ENCODE data around the gene FNTB. TPM values are rescaled to one million over a fixed set of nuclear protein-coding genes. Genes with fewer than 3 reads are reported as not detected.

FNTB gene
- total and polyA plus RNA-seq, 3 experiments from 2014 or later = 8.3 to 14.8 (median 14.3) TPM

GRCh38 chr14:64954491-64955240, 32.0 kb upstream of the FNTB start:
- CTCF ChIA-PET = no interaction called here
- Histone ChIP-seq H3K36me3 (ENCODE audit: insufficient read depth, low read length) (no peaks in the 10 kb centered on the region), H3K27me3 (ENCODE audit: insufficient read depth, low read length, poor library complexity, severe bottlenecking) (no peaks in the 10 kb centered on the region), H3K27ac (ENCODE audit: low read depth, low read length) (no peak overlapping the region), H3K4me3 (ENCODE audit: low read length) (no peak overlapping the region), H3K4me1 (ENCODE audit: insufficient read depth, low read length) (no peaks in the 10 kb centered on the region), H3K9me3 (ENCODE audit: low read length) (no peaks in the 10 kb centered on the region)
- POLR2A ChIA-PET = no interaction called here
- Mint-ChIP-seq H3K4me1 (peaks cover 0 to 5% (median 1%) of the 10 kb centered on the region in 3 donors), H3K27ac (peak overlapping the region in 1 of 8 donors; percentile 57), H3K27me3 (no peaks in the 10 kb centered on the region), H3K36me3 (peaks cover 0 to 43% (median 13%) of the 10 kb centered on the region in 3 donors), H3K9me3 (no peaks in the 10 kb centered on the region), H3K4me3 (no peak overlapping the region)
- DNase-seq = no peak

GRCh38 chr14:64955297-64955696, 31.4 kb upstream of the FNTB start:
- Histone ChIP-seq H3K4me1 (ENCODE audit: insufficient read depth, low read length) (no peaks in the 10 kb centered on the region), H3K4me3 (ENCODE audit: low read length) (no peak overlapping the region), H3K27me3 (ENCODE audit: insufficient read depth, low read length, poor library complexity, severe bottlenecking) (no peaks in the 10 kb centered on the region), H3K9me3 (ENCODE audit: low read length) (no peaks in the 10 kb centered on the region), H3K36me3 (ENCODE audit: insufficient read depth, low read length) (no peaks in the 10 kb centered on the region), H3K27ac (ENCODE audit: low read depth, low read length) (no peak overlapping the region)
- no peak for DNase-seq
- Mint-ChIP-seq H3K9me3 (no peaks in the 10 kb centered on the region), H3K27ac (peak overlapping the region in 1 of 8 donors; percentile 27), H3K36me3 (peaks cover 0 to 36% (median 11%) of the 10 kb centered on the region in 3 donors), H3K4me1 (peaks cover 0 to 5% (median 1%) of the 10 kb centered on the region in 3 donors), H3K4me3 (no peak overlapping the region), H3K27me3 (no peaks in the 10 kb centered on the region)
- ChIA-PET CTCF (no interaction called here), POLR2A (no interaction called here)

- no peak for DNase-seq
- no peaks in the 10 kb centered on the region for H3K27me3 ChIP-seq (ENCODE audit: insufficient read depth, low read length, poor library complexity, severe bottlenecking)
- H3K27ac Mint-ChIP-seq = no peak overlapping the region
- ChIA-PET POLR2A (interaction anchor here (1.3 kb wide), 1 partner anchor 42 kb away, joined by 4 read pairs; the partner anchor contains the start of gene CHURC1), CTCF (no interaction called here)
- no peaks in the 10 kb centered on the region for H3K9me3 ChIP-seq (ENCODE audit: low read length)
- H3K4me3 ChIP-seq (ENCODE audit: low read length) = no peak overlapping the region
- peaks cover 0 to 25% (median 8%) of the 10 kb centered on the region in 3 donors for H3K36me3 Mint-ChIP-seq
- no peak overlapping the region for H3K27ac ChIP-seq (ENCODE audit: low read depth, low read length)
- H3K4me1 Mint-ChIP-seq = peaks cover 3 to 5% (median 4%) of the 10 kb centered on the region in 3 donors
- H3K36me3 ChIP-seq (ENCODE audit: insufficient read depth, low read length) = no peaks in the 10 kb centered on the region
- no peaks in the 10 kb centered on the region for H3K4me1 ChIP-seq (ENCODE audit: insufficient read depth, low read length)
- no peaks in the 10 kb centered on the region for H3K9me3 Mint-ChIP-seq
- H3K27me3 Mint-ChIP-seq = no peaks in the 10 kb centered on the region
- H3K4me3 Mint-ChIP-seq = no peak overlapping the region
Observed at GRCh38 chr14:64956697-64957406, 29.8 kb upstream of the FNTB start.

- Mint-ChIP-seq H3K4me3 (no peak overlapping the region), H3K36me3 (peaks cover 0 to 18% (median 7%) of the 10 kb centered on the region in 3 donors), H3K4me1 (peaks cover 0 to 4% (median 3%) of the 10 kb centered on the region in 3 donors), H3K27ac (no peak overlapping the region), H3K9me3 (no peaks in the 10 kb centered on the region), H3K27me3 (no peaks in the 10 kb centered on the region)
- Histone ChIP-seq H3K9me3 (ENCODE audit: low read length) (no peaks in the 10 kb centered on the region), H3K36me3 (ENCODE audit: insufficient read depth, low read length) (no peaks in the 10 kb centered on the region), H3K4me1 (ENCODE audit: insufficient read depth, low read length) (no peaks in the 10 kb centered on the region), H3K4me3 (ENCODE audit: low read length) (no peak overlapping the region), H3K27me3 (ENCODE audit: insufficient read depth, low read length, poor library complexity, severe bottlenecking) (no peaks in the 10 kb centered on the region), H3K27ac (ENCODE audit: low read depth, low read length) (no peak overlapping the region)
- CTCF ChIA-PET = interaction anchor here (1.1 to 1.2 kb wide), 2 partner anchors 22 to 66 kb away, joined by 3 to 4 read pairs; no protein-coding TSS in a partner anchor
- POLR2A ChIA-PET = no interaction called here
- DNase-seq = peak in 1 of 5 donors; percentile 8
Observed at GRCh38 chr14:64958201-64958600, 28.5 kb upstream of the FNTB start.

GRCh38 chr14:64958743-64959142, 28.0 kb upstream of the FNTB start:
- Mint-ChIP-seq H3K27me3 (no peaks in the 10 kb centered on the region), H3K4me1 (peaks cover 0 to 4% (median 3%) of the 10 kb centered on the region in 3 donors), H3K4me3 (no peak overlapping the region), H3K27ac (no peak overlapping the region), H3K9me3 (no peaks in the 10 kb centered on the region), H3K36me3 (peaks cover 0 to 15% (median 5%) of the 10 kb centered on the region in 3 donors)
- H3K27me3 ChIP-seq (ENCODE audit: insufficient read depth, low read length, poor library complexity, severe bottlenecking) = no peaks in the 10 kb centered on the region
- peak in 1 of 5 donors; percentile 1 for DNase-seq
- ChIA-PET CTCF (interaction anchor here (1.1 to 1.5 kb wide), 3 partner anchors 22 to 136 kb away, joined by 3 to 4 read pairs (median 4); no protein-coding TSS in a partner anchor), POLR2A (no interaction called here)
- H3K4me1 ChIP-seq (ENCODE audit: insufficient read depth, low read length) = no peaks in the 10 kb centered on the region
- H3K27ac ChIP-seq (ENCODE audit: low read depth, low read length) = no peak overlapping the region
- no peak overlapping the region for H3K4me3 ChIP-seq (ENCODE audit: low read length)
- no peaks in the 10 kb centered on the region for H3K36me3 ChIP-seq (ENCODE audit: insufficient read depth, low read length)
- H3K9me3 ChIP-seq (ENCODE audit: low read length) = no peaks in the 10 kb centered on the region

- POLR2A ChIA-PET = no interaction called here
- CTCF ChIA-PET = no interaction called here
- peak in 1 of 5 donors; percentile 30 for DNase-seq
- H3K27me3 ChIP-seq (ENCODE audit: insufficient read depth, low read length, poor library complexity, severe bottlenecking) = no peaks in the 10 kb centered on the region
- Mint-ChIP-seq H3K4me1 (peaks cover 0 to 4% (median 2%) of the 10 kb centered on the region in 3 donors), H3K27me3 (no peaks in the 10 kb centered on the region), H3K36me3 (peaks cover 0 to 5% (median 4%) of the 10 kb centered on the region in 3 donors), H3K27ac (peak overlapping the region in 1 of 8 donors; percentile 77), H3K4me3 (no peak overlapping the region), H3K9me3 (no peaks in the 10 kb centered on the region)
- no peak overlapping the region for H3K4me3 ChIP-seq (ENCODE audit: low read length)
- no peaks in the 10 kb centered on the region for H3K4me1 ChIP-seq (ENCODE audit: insufficient read depth, low read length)
- H3K36me3 ChIP-seq (ENCODE audit: insufficient read depth, low read length) = no peaks in the 10 kb centered on the region
- no peaks in the 10 kb centered on the region for H3K9me3 ChIP-seq (ENCODE audit: low read length)
- no peak overlapping the region for H3K27ac ChIP-seq (ENCODE audit: low read depth, low read length)
Observed at GRCh38 chr14:64960762-64961276, 25.9 kb upstream of the FNTB start.

- no peaks in the 10 kb centered on the region for H3K9me3 Mint-ChIP-seq
- Histone ChIP-seq H3K4me3 (ENCODE audit: low read length) (no peak overlapping the region), H3K36me3 (ENCODE audit: insufficient read depth, low read length) (no peaks in the 10 kb centered on the region), H3K27me3 (ENCODE audit: insufficient read depth, low read length, poor library complexity, severe bottlenecking) (no peaks in the 10 kb centered on the region), H3K4me1 (ENCODE audit: insufficient read depth, low read length) (no peaks in the 10 kb centered on the region), H3K9me3 (ENCODE audit: low read length) (no peaks in the 10 kb centered on the region), H3K27ac (ENCODE audit: low read depth, low read length) (no peak overlapping the region)
- DNase-seq = peak in 1 of 5 donors; percentile 24
- H3K4me1 Mint-ChIP-seq = peaks cover 4% of the 10 kb centered on the region in 3 donors
- ChIA-PET POLR2A (no interaction called here), CTCF (no interaction called here)
- peak overlapping the region in 1 of 8 donors; percentile 65 for H3K27ac Mint-ChIP-seq
- peaks cover 0 to 4% (median 0%) of the 10 kb centered on the region in 3 donors for H3K36me3 Mint-ChIP-seq
- H3K4me3 Mint-ChIP-seq = no peak overlapping the region
- no peaks in the 10 kb centered on the region for H3K27me3 Mint-ChIP-seq
Observed at GRCh38 chr14:64963611-64964010, 23.1 kb upstream of the FNTB start.

All from CD8-positive, alpha-beta memory T cell (primary cell).